Body of pancreas (tissue), 4 donors: Measurements from ENCODE around the gene HECTD3. TPM values are rescaled to one million over a fixed set of nuclear protein-coding genes. Genes with fewer than 3 reads are reported as not detected.

ENCODE experiments used
- ATAC-seq: fragments of 150-250 bp; one replicate; pipeline ENCODE4 v1.9.1; 2016
- DNase-seq, 4 donors: peaks; one replicate each; pipeline ENCODE4 v3.0.0-alpha.2; 2019
- H3K27ac ChIP-seq, 4 donors: fragments of 200-600 bp; sonication (generic); 1 replicate in 3 of 4; 2 replicates in 1 of 4; pipeline versions ENCODE4 v1.5.1 to v1.6.1; 2016 to 2019; ENCODE audit warnings: mild to moderate bottlenecking in 1 of 4, mixed read lengths in 1 of 4, moderate library complexity in 1 of 4
- H3K27me3 ChIP-seq, 2 donors: fragments of 200-600 bp; sonication (generic); one replicate each; pipeline ENCODE4 v1.6.0; 2016; ENCODE audit warnings: mild to moderate bottlenecking in 1 of 2
- H3K36me3 ChIP-seq, 2 donors: fragments of 200-600 bp; sonication (generic); replicated peaks in 1 of 2; 2 replicates each; pipeline ENCODE4 v1.5.1; 2016; ENCODE audit warnings: low read depth in 2 of 2; ENCODE audit not compliant: insufficient read depth in 1 of 2
- H3K4me1 ChIP-seq: fragments of 200-600 bp; sonication (generic); one replicate; pipeline ENCODE4 v1.6.0; 2016
- H3K4me3 ChIP-seq, 2 donors: fragments of 200-600 bp; sonication (generic); 1 replicate in 1 of 2; 2 replicates in 1 of 2; pipeline ENCODE4 v1.5.1; 2016 to 2019
- H3K9me3 ChIP-seq, 3 donors: fragments of 200-600 bp; sonication (generic); 1 replicate in 2 of 3; 2 replicates in 1 of 3; pipeline ENCODE4 v1.5.1; 2016
- POLR2A ChIP-seq, 3 donors: fragments of 450-650 bp; IDR thresholded peaks; one replicate each; pipeline ENCODE4 v1.6.1; 2016; ENCODE audit warnings: antibody characterized with exemption in 3 of 3, mild to moderate bottlenecking in 2 of 3
- WGBS, 2 donors: methylation state at CpG; one replicate each; pipeline ENCODE4 v1.1.5; 2017; 5-methylcytosine and 5-hydroxymethylcytosine counted together
- intact Hi-C: fragments of 100-400 bp; cut with DNase I; formaldehyde crosslinking; loops from one replicate; pipeline ENCODE4 v1.15.1; 2023
- total RNA-seq, 2 donors: library from RNA; depleted of rRNA; stranded (reverse); fragments of >200 nt; gene quantifications; one replicate each; pipeline ENCODE4 v1.1.0, GENCODE V29; 2016
- TF ChIP-seq, protein P1 (sequence below), 7 experiments: fragments of 450-650 bp in 4 of 7; fragments of 200-600 bp in 3 of 7; sonication (generic) in 3 of 7; IDR thresholded peaks; one replicate each; pipeline ENCODE4 v1.5.1; 2016 to 2019; ENCODE audit warnings: antibody characterized with exemption in 7 of 7

The HECTD3 gene
- total RNA-seq, 2 donors from 2014 or later = 42.3 to 51.4 TPM

DNA sequence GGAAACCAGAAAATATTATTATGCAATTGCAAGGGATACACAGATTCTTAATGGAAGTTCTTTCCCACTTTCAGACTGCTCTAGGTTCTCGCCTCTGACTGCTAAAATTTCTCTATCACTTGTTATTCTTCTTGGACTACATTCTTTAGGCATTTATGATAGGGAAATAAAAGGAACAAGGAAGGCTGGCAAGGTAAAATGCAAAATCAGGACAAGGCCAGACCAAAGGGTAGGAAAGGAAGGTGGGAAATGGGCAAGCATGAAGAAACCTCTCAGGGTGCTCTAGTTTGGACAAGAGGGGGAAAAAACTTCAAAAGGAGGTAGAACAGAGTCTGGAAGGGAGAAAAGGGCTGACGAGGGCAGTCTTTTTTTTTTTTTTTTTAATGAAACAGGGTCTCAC is 27.1 kb upstream of the HECTD3 start:
- no peak for DNase-seq
- TF ChIP-seq, protein P1, sequence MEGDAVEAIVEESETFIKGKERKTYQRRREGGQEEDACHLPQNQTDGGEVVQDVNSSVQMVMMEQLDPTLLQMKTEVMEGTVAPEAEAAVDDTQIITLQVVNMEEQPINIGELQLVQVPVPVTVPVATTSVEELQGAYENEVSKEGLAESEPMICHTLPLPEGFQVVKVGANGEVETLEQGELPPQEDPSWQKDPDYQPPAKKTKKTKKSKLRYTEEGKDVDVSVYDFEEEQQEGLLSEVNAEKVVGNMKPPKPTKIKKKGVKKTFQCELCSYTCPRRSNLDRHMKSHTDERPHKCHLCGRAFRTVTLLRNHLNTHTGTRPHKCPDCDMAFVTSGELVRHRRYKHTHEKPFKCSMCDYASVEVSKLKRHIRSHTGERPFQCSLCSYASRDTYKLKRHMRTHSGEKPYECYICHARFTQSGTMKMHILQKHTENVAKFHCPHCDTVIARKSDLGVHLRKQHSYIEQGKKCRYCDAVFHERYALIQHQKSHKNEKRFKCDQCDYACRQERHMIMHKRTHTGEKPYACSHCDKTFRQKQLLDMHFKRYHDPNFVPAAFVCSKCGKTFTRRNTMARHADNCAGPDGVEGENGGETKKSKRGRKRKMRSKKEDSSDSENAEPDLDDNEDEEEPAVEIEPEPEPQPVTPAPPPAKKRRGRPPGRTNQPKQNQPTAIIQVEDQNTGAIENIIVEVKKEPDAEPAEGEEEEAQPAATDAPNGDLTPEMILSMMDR (IDR thresholded peaks at IDR 0.05) = no peak
- no peak for TF ChIP-seq POLR2A (IDR thresholded peaks at IDR 0.05)
- H3K27ac ChIP-seq = no peak overlapping the region
- H3K9me3 ChIP-seq = no peaks in the 10 kb centered on the region
- H3K4me1 ChIP-seq = no peaks in the 10 kb centered on the region
- no peaks in the 10 kb centered on the region for H3K27me3 ChIP-seq
- ATAC-seq = no peak
- H3K4me3 ChIP-seq = no peak overlapping the region
- no peaks in the 10 kb centered on the region for H3K36me3 ChIP-seq
- WGBS, 2 donors = 90 to 91% methylated on average over 2 of the region's 2 CpGs
- intact Hi-C loops = no loop called here

DNA sequence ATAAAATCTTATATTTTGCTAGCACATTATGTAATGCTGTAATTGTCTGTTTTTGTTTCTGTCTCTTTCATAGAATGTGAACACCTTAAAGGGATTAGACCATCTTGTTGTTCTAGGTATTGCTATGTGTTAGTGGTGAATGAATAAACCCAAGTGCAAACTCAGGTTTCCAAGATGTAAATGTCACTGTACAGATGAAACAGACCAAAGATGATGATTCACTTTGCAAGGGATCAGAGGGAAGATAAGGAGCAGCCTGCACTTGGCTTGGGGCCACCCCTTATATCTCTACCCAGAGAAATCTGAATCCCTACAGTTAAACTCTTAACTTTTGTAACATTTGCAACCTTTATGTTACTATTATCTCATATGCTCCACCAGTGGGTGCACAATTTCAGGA is 26.3 kb upstream of the HECTD3 start:
- H3K27me3 ChIP-seq = no peaks in the 10 kb centered on the region
- DNase-seq = no peak
- no peaks in the 10 kb centered on the region for H3K4me1 ChIP-seq
- no peaks in the 10 kb centered on the region for H3K9me3 ChIP-seq
- H3K36me3 ChIP-seq = no peaks in the 10 kb centered on the region
- intact Hi-C loops = no loop called here
- H3K4me3 ChIP-seq = no peak overlapping the region
- no peak overlapping the region for H3K27ac ChIP-seq
- TF ChIP-seq, protein P1 (IDR thresholded peaks at IDR 0.05) = no peak
- no peak for TF ChIP-seq POLR2A (IDR thresholded peaks at IDR 0.05)
- ATAC-seq = no peak

GRCh38 chr1:45035631-45036301 is 24.6 kb upstream of the HECTD3 start:
- no peak overlapping the region for H3K27ac ChIP-seq
- H3K27me3 ChIP-seq = no peaks in the 10 kb centered on the region
- intact Hi-C loops = no loop called here
- TF ChIP-seq POLR2A (IDR thresholded peaks at IDR 0.05) = no peak
- TF ChIP-seq, protein P1 (IDR thresholded peaks at IDR 0.05) = no peak
- H3K9me3 ChIP-seq = no peaks in the 10 kb centered on the region
- no peak for ATAC-seq
- no peak overlapping the region for H3K4me3 ChIP-seq
- H3K36me3 ChIP-seq = no peaks in the 10 kb centered on the region
- no peaks in the 10 kb centered on the region for H3K4me1 ChIP-seq
- WGBS, 2 donors = 65 to 78% methylated on average over 7 of the region's 7 CpGs
- DNase-seq = no peak

- intact Hi-C loops = no loop called here
- H3K9me3 ChIP-seq = no peaks in the 10 kb centered on the region
- WGBS, 2 donors = 91 to 100% methylated on average over 1 of the region's 1 CpG
- no peak for DNase-seq
- no peaks in the 10 kb centered on the region for H3K27me3 ChIP-seq
- no peak for ATAC-seq
- H3K36me3 ChIP-seq = no peaks in the 10 kb centered on the region
- H3K4me3 ChIP-seq = no peak overlapping the region
- H3K27ac ChIP-seq = no peak overlapping the region
- TF ChIP-seq, protein P1 (IDR thresholded peaks at IDR 0.05) = no peak
- TF ChIP-seq POLR2A (IDR thresholded peaks at IDR 0.05) = no peak
- H3K4me1 ChIP-seq = no peaks in the 10 kb centered on the region
Measured at GRCh38 chr1:45033356-45033755, 22.2 kb upstream of the HECTD3 start.

- no peaks in the 10 kb centered on the region for H3K4me1 ChIP-seq
- no peaks in the 10 kb centered on the region for H3K9me3 ChIP-seq
- 80 to 82% methylated on average over 2 of the region's 2 CpGs for WGBS, 2 donors
- no peak overlapping the region for H3K4me3 ChIP-seq
- H3K27ac ChIP-seq = no peak overlapping the region
- no peak for DNase-seq
- no peaks in the 10 kb centered on the region for H3K36me3 ChIP-seq
- ATAC-seq = no peak
- intact Hi-C loops = no loop called here
- TF ChIP-seq, protein P1 (IDR thresholded peaks at IDR 0.05) = no peak
- no peak for TF ChIP-seq POLR2A (IDR thresholded peaks at IDR 0.05)
- no peaks in the 10 kb centered on the region for H3K27me3 ChIP-seq
Measured at GRCh38 chr1:45032837-45033236, 21.7 kb upstream of the HECTD3 start.
